Testis (tissue), 3 donors: ENCODE results near the gene CCL19. TPM values are rescaled to one million over a fixed set of nuclear protein-coding genes. Genes with fewer than 3 reads are reported as not detected.

Source experiments
- DNase-seq: peaks from one replicate; pipeline ENCODE4 v3.0.0-alpha.2; 2019
- H3K27ac ChIP-seq, 2 donors: fragments of 200-600 bp; sonication (generic); one replicate each; pipeline ENCODE4 v1.5.1; 2019
- H3K27me3 ChIP-seq: fragments of 200-600 bp; sonication (generic); one replicate; pipeline ENCODE4 v1.5.1; 2019
- H3K36me3 ChIP-seq: fragments of 200-600 bp; sonication (generic); one replicate; pipeline ENCODE4 v1.5.1; 2017; ENCODE audit warnings: low read depth; ENCODE audit errors: missing control alignments
- H3K4me1 ChIP-seq: fragments of 200-600 bp; sonication (generic); one replicate; pipeline ENCODE4 v1.5.1; 2019
- H3K4me3 ChIP-seq, 2 donors: fragments of 200-600 bp; sonication (generic); one replicate each; pipeline ENCODE4 v1.5.1; 2017 to 2019
- H3K9me3 ChIP-seq: fragments of 200-600 bp; sonication (generic); one replicate; pipeline ENCODE4 v1.5.1; 2017
- CTCF ChIP-seq, 3 experiments: fragments of 450-650 bp in 2 of 3; fragments of 200-600 bp in 1 of 3; sonication (generic) in 1 of 3; IDR thresholded peaks; one replicate each; pipeline ENCODE4 v1.5.1; 2016 to 2019; ENCODE audit warnings: antibody characterized with exemption in 3 of 3, mild to moderate bottlenecking in 2 of 3, moderate library complexity in 1 of 3
- POLR2A ChIP-seq: fragments of 450-650 bp; IDR thresholded peaks from one replicate; pipeline ENCODE4 v1.6.1; 2017; ENCODE audit warnings: antibody characterized with exemption, mild to moderate bottlenecking, moderate library complexity
- WGBS, 2 donors: methylation state at CpG; one replicate each; pipeline ENCODE4 v1.1.5; 2018; 5-methylcytosine and 5-hydroxymethylcytosine counted together
- intact Hi-C: fragments of 100-400 bp; cut with DNase I; formaldehyde crosslinking; loops from one replicate; pipeline ENCODE4 v1.15.1; 2023; ENCODE audit warnings: low total_unique reads
- polyA plus RNA-seq: library from polyadenylated mRNA; stranded (reverse); fragments of 350-450 nt; fragmentation: Illumina TruSeq; extraction: RNeasy Lipid Tissue Mini Kit (QIAGEN cat#74804); gene quantifications from one replicate; pipeline ENCODE4 v1.2.3, GENCODE V29; 2014; ENCODE audit warnings: low read depth, low replicate concordance; ENCODE audit not compliant: insufficient read depth
- small RNA-seq, 2 donors: library from RNA; depleted of rRNA; stranded (forward); fragments of <200 nt; gene quantifications; one replicate each; pipeline ENCODE3, GENCODE V24; 2016
- total RNA-seq, 2 donors: library from RNA; depleted of rRNA; stranded (reverse); fragments of >200 nt; gene quantifications; one replicate each; pipeline ENCODE4 v1.2.3, GENCODE V29; 2016

CCL19 gene
- total and polyA plus RNA-seq, 3 donors from 2014 or later = 15.5 TPM; not detected in 2

- Histone ChIP-seq H3K27ac (peak within 1 kb of the TSS; percentile 60 to 86), H3K4me1 (peaks cover 18% of the 10 kb centered on the region), H3K4me3 (peak within 1 kb of the TSS; percentile 70 to 81), H3K9me3 (no peaks in the 10 kb centered on the region), H3K27me3 (no peaks in the 10 kb centered on the region), H3K36me3 (no peaks in the 10 kb centered on the region)
- peak; percentile 96 for DNase-seq
- TF ChIP-seq CTCF (IDR thresholded peaks at IDR 0.05) (peak; percentile 6 to 47 (median 13)), POLR2A (no peak)
- WGBS, 2 donors = 5 to 10% methylated on average over 18 to 41 of the region's 43 CpGs
- intact Hi-C loops = no loop called here
Observed at GRCh38 chr9:34646211-34647083, 44.6 kb downstream of the CCL19 start, which contains the start of gene GALT. GALT (plus strand) TSS chr9:34646675; CDS start chr9:34646705, 30 bp downstream.

GRCh38 chr9:34644766-34645314, 46.2 kb downstream of the CCL19 start:
- Histone ChIP-seq H3K36me3 (no peaks in the 10 kb centered on the region), H3K4me1 (peaks cover 11% of the 10 kb centered on the region), H3K9me3 (no peaks in the 10 kb centered on the region), H3K27ac (no peak overlapping the region), H3K4me3 (no peak overlapping the region), H3K27me3 (no peaks in the 10 kb centered on the region)
- TF ChIP-seq CTCF (IDR thresholded peaks at IDR 0.05) = no peak
- no peak for TF ChIP-seq POLR2A
- DNase-seq = no peak
- intact Hi-C loops = no loop called here

DNA sequence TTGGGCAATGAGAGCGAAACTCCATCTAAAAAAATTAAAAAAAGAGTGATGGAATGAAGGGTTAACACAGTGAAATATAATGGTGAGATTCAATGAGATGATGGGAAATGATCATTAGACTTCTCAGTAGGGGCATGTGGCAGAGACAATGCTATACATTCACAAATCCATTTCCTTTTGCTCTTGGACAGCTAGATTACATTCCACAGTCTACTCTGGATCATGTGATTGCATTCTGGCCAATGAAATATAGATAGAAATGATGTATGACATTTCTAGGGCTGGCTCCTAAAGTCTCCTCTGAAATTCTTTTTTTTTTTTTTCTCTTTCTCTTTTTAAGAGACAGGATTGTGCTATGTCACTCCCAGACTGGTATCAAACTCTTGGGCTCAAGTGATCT, 48.4 kb downstream of the CCL19 start:
- H3K9me3 ChIP-seq = no peaks in the 10 kb centered on the region
- intact Hi-C loops = no loop called here
- DNase-seq = no peak
- H3K27ac ChIP-seq = no peak overlapping the region
- H3K4me1 ChIP-seq = peaks cover 14% of the 10 kb centered on the region
- no peaks in the 10 kb centered on the region for H3K27me3 ChIP-seq
- no peak overlapping the region for H3K4me3 ChIP-seq
- no peak for TF ChIP-seq POLR2A
- 94 to 100% methylated on average over 1 of the region's 1 CpG for WGBS, 2 donors
- H3K36me3 ChIP-seq = no peaks in the 10 kb centered on the region

Small RNA genes lying within 50 kb of the gene (small RNA-seq; reads per million reads assigned to genes)
- 0 reads per million in 2 donors for gene CCL27

Other genes starting within 250 kb of the CCL19 start
- gene FAM219A, start 232.7 kb downstream of the CCL19 start, total RNA-seq = 10 to 100 TPM; 12.6 to 17.9 TPM
- gene FAM219A, start 232.7 kb downstream of the CCL19 start, polyA plus RNA-seq = 12.2 TPM
- 10 to 100 TPM; 22.7 to 36.7 TPM for gene DNAI1, start 232.5 kb downstream of the CCL19 start, total RNA-seq
- 109 TPM for gene DNAI1, start 232.5 kb downstream of the CCL19 start, polyA plus RNA-seq
- 10 to 100 TPM; 24.7 to 31.2 TPM for gene ENHO, start 168.3 kb downstream of the CCL19 start, total RNA-seq
- 25.7 TPM for gene ENHO, start 168.3 kb downstream of the CCL19 start, polyA plus RNA-seq
- gene CNTFR, start 101.6 kb downstream of the CCL19 start, total RNA-seq = 10 to 100 TPM; 16.0 TPM
- 11.8 TPM for gene CNTFR, start 101.6 kb downstream of the CCL19 start, polyA plus RNA-seq
- gene RPP25L, start 79.2 kb downstream of the CCL19 start, total RNA-seq = 10 to 100 TPM; 23.5 to 26.8 TPM
- 25.1 TPM for gene RPP25L, start 79.2 kb downstream of the CCL19 start, polyA plus RNA-seq
- gene DCTN3, start 70.8 kb downstream of the CCL19 start, total RNA-seq = 10 to 100 TPM; 55.1 to 78.5 TPM
- 82.9 TPM for gene DCTN3, start 70.8 kb downstream of the CCL19 start, polyA plus RNA-seq
- under 1 TPM; 0.31 to 0.37 TPM for gene ARID3C, start 62.2 kb downstream of the CCL19 start, total RNA-seq
- gene ARID3C, start 62.2 kb downstream of the CCL19 start, polyA plus RNA-seq = 0.45 TPM
- gene SIGMAR1, start 53.5 kb downstream of the CCL19 start, total RNA-seq = 10 to 100 TPM; 87.1 to 92.4 TPM
- gene SIGMAR1, start 53.5 kb downstream of the CCL19 start, polyA plus RNA-seq = 50.3 TPM
- gene GALT, start 44.6 kb downstream of the CCL19 start, total RNA-seq = 10 to 100 TPM; 46.1 to 55.6 TPM
- 25.9 TPM for gene GALT, start 44.6 kb downstream of the CCL19 start, polyA plus RNA-seq
- gene IL11RA, start 39.1 kb downstream of the CCL19 start, total RNA-seq = 10 to 100 TPM; 39.8 to 58.0 TPM
- 28.7 TPM for gene IL11RA, start 39.1 kb downstream of the CCL19 start, polyA plus RNA-seq
- gene CCL27, start 28.6 kb downstream of the CCL19 start, total RNA-seq = 1 to 10 TPM in 1 of 2 donors, not detected in 1; 3.1 TPM
- 1.4 TPM for gene CCL27, start 28.6 kb downstream of the CCL19 start, polyA plus RNA-seq
- gene CCL21, start 18.9 kb upstream of the CCL19 start, total RNA-seq = 1 to 10 TPM; 1.7 to 2.0 TPM
- gene CCL21, start 18.9 kb upstream of the CCL19 start, polyA plus RNA-seq = 76.3 TPM